ENCODE results near the gene NME5.
"Not testable (repeated sequence)": the region's sequence is repeated elsewhere in the genome, so short reads cannot be mapped to it uniquely, and the experiment has no call there.

Gene NME5

DNA sequence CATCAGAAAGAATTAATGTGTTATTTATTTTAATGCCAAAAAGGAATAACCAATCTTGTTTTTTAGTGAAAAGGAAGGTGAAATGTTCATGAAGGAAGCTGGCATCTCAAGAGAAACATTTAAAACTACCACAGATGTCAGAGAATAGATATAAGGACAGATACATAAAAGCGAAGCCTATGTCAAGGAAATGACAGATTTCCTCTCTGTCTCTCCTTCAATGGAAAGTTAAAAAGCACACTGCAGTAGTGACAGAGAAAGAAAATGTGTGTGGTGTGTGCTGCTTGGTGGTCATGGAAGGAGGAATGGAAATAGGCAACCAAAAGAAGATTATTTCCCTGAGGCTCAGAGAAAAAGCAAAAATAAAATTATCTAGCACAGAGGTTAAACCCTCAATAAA, 46.2 kb downstream of the NME5 start:
- no peak overlapping the region for H3K4me3 ChIP-seq (ENCODE audit: low read length)
- peak; percentile 44 for DNase-seq (ENCODE audit: low read depth, low spot score)

DNA sequence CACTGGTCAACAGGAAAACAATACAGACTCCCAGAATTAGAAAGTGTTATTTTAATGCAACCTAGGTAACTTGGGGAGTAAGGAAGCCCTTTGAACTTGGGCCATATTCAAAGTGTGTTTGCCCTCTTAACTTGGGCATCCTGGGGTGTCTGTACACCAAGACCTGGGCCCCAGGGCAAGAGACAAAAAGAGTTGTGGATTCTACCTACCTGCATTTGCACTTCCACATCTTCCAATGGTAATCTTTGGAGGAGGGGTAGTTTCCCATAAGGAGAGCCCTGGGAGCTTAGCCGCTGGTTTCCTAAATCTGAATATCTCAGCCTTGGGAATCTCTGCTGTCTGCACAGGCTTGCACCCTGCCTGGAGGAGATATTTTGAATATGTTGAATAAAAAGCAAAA, 46.9 kb downstream of the NME5 start:
- H3K4me3 ChIP-seq (ENCODE audit: low read length): no peak overlapping the region
- DNase-seq (ENCODE audit: low read depth, low spot score): no peak

DNA sequence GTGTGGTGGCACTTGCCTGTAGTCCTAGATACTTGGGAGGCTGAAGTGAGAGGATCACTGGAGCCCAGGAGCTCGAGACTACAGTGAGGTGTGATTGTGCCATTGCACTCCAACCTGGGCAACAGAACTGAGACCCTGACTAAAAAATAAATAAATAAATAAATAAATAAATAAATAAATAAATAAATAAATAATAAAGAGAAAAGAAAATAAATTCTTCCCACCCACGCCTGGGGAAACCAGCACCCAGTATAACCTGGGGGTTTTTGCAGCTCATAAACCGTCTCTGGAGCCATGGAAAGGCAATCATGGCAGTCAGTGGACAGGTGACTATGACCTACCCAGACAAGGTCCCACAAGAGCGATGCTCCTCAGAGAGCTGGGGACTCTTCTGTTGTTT, 47.5 kb downstream of the NME5 start:
- no peak for DNase-seq (ENCODE audit: low read depth, low spot score)
- no peak overlapping the region for H3K4me3 ChIP-seq (ENCODE audit: low read length)

DNA sequence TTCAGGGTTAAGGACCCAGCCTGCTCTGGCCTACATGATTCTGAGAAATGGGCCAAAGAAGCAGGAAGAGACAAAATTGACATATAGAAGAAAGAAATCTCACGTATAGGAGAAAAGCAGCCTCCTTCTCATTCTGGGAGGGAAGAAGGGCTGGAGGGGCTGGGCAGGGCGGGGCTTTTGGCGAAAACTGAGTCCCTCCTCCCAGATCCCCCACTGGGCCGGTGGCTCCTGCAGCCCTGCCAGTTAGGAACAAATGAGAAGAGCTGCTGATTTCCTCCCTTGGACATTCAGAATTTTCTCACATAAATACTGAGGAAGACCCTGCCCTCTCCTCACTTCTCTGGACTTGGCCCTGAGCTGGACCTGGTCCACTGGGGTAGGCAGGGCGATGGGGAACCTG, 55.5 kb downstream of the NME5 start, which contains the start of gene WNT8A:
Gene WNT8A (plus strand): TSS at position 332 of the 400 bp plus-strand sequence. CDS start 95 bp downstream, outside the sequence.
- no peak for DNase-seq (ENCODE audit: low read depth, low spot score)
- H3K4me3 ChIP-seq (ENCODE audit: low read length): no peak within 1 kb of the TSS

DNA sequence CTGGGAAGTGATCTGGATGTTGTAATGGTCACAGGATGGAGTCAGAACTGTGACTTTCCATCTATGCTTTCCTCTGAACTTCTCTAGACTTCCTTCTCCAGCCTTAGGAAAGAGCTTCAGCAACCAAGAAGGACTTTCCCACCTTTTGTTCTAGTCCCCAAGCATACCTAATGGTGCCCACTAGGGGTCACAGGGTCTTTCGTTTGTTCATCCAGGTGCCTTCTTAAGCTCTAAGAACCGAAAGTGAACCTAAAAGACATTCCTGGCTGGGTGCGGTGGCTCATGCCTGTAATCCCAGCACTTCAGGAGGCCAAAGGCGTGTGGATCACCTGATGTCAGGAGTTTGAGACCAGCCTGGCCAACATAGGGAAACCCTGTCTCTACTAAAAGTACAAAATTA, 57.2 kb downstream of the NME5 start:
- DNase-seq (ENCODE audit: low read depth, low spot score): peak; percentile 44
- H3K4me3 ChIP-seq (ENCODE audit: low read length): no peak overlapping the region

DNA sequence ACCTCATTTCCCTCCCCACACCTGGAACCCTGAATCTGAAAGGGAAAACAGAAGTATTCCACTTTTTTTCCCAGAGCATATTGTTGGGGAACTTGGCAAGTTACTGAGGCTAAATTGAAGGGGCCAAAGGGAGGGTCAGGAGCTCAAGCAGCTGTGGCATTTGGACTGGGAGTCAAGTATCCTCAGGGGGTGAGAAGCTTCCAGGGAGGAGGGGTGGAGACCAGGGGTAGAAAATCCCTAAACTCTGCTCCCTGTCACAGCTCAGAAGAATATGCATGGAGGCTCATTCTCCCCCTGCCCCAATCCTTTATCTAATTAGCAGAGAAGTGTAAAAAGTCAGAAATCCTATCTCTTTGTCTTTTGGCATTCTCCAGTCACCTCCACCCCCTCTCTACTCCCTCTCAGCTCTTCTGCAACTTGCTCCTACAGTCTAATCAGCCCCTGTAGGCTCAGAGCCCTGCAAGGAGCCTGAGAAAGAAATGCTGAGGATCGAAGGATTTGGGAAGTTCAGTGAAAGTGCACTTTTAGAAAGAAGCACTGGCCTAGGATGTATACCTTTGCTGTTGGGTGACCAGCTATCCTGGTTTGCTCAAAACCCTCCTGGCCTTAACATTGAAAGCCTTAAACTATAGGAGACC, 61.1 kb downstream of the NME5 start:
- H3K4me3 ChIP-seq (ENCODE audit: low read length): no peak overlapping the region
- no peak for DNase-seq (ENCODE audit: low read depth, low spot score)

DNA sequence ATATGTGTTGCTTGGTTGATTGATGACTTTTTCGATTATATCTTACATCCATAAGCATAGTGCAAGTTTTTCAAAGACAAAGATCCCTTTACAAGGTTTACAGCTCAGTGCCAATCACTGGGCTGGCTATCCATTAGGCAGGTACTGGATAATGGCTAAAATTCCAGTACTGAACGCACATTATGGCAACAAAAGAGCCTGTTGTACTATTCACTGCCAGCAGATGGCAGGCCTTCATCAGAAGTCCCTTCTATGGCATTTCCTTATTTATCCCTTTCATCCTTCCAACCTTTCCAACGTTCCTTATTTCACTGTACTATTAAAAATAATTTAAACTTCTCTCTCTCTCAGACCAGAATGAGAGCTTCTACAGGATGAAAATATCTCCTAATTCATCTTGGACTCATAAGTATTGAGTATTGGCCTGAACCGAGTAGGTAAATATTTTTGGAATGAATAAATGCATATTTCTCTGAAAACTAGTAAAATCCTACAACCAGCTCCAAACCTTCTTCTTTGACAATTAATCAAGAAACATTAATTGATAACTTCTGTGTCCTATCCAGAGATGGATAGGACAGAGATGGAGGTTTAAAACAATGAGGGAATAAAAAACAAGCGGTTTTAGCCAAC, 62.0 kb downstream of the NME5 start:
- no peak overlapping the region for H3K4me3 ChIP-seq (ENCODE audit: low read length)
- DNase-seq (ENCODE audit: low read depth, low spot score): peak; percentile 39

DNA sequence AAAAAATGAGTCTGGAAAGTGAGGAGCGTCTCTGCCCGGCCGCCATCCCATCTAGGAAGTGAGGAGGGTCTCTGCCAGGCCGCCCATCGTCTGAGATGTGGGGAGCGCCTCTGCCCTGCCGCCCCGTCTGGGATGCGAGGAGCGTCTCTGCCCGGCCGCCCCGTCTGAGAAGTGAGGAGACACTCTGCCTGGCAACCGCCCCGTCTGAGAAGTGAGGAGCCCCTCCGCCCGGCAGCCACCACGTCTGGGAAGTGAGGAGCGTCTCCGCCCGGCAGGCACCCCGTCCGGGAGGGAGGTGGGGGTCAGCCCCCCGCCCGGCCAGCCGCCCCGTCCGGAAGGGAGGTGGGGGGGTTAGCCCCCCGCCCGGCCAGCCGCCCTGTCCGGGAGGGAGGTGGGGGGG, 69.2 kb downstream of the NME5 start:
- not testable (repeated sequence) for H3K4me3 ChIP-seq (ENCODE audit: low read length); DNase-seq (ENCODE audit: low read depth, low spot score)

DNA sequence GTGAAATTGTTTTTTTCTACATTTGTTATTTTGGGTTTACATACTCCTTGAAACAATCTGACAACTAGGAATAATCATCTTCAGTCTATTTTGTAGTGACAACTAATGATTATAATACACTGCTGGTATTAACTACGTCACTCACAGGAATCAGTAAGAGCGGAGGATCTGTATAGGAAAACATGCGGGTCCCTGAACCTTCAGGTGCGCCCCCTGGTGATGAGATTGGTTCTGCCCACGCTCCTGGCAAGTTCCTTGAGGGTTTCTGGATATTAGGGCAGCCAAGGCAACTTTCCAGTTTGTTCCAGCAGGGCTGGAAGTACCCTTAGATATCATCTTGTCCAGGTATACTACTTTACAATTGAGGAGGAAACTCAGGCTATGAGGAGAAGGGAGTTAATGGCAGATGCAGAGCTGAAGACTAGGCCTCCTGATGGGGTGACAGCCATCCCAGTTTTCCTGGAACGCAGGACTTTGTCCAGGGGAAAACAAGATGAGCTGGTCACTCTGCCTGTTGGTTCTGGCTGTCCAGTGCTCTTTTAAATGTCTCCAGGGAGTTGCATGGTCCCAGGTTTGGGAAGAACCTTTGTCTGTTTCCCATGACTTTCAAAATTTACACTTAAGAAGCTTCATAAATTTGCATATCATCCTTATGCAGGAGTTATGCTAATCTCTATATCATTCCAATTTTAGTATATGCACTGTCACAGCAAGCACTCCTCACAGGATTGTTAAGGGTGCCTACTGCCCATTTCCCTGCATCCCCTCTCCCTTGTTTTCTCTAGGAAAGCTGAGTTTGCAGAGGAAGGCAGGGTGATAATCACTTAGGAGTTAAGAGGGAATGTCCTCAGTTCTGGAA, 70.3 kb downstream of the NME5 start:
- peak; percentile 55 for DNase-seq (ENCODE audit: low read depth, low spot score)
- H3K4me3 ChIP-seq (ENCODE audit: low read length): no peak overlapping the region

DNA sequence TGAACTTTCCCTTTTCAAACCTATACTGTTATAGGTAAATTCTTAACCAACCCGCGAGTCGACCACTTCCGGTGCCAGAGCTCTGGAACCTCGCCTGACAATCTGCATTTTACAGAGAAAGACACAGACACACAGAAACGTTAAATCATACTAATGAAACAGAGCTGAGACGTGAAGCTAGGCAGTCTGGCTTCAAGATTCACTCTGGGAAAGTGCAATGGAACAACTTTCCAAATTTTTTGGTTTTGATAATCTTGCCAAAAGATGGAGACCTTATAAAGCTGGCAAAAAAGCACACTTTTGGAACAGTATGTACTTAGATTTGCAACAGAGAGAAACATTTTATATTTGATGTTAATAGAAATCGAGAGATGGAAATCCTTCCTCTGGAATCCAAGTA, 71.3 kb downstream of the NME5 start:
- H3K4me3 ChIP-seq (ENCODE audit: low read length): no peak overlapping the region
- DNase-seq (ENCODE audit: low read depth, low spot score): no peak
